Stimulated activated CD8-positive, alpha-beta memory T cell treated with anti-CD3 and anti-CD28 coated beads, Interleukin-15, amount 100 ng/mL, for 1 hour (primary cell): ENCODE data around the gene ZC3H12D.

Source experiments
- DNase-seq: peaks from one replicate; pipeline ENCODE4 v3.0.0-alpha.2; 2020; ENCODE audit warnings: low read depth

ZC3H12D gene

GRCh38 chr6:149441740-149442139 is 43.1 kb downstream of the ZC3H12D start:
- DNase-seq, result no peak

GRCh38 chr6:149440735-149441671 is 43.8 kb downstream of the ZC3H12D start:
- no peak for DNase-seq

DNA sequence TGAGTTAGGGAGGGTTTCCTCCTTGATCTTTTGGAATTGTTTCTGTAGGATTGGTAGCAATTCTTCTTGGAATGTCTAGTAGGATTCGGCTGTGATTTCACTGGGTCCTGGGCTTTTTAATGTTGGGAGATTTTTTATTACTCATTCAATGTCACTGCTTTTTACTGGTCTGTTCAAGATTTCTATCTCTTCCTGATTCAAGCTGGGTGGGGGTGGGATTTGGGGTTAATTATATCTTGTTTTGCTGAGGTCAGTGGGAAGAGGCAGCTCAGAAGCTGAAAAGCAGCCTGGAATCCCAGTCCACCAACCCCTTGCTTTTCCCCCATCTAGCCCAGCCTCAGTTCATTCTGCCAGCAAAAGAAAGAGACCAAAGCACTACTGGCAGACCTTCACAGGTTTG is 45.2 kb downstream of the ZC3H12D start:
- DNase-seq, result no peak

- DNase-seq, result no peak
Observed at GRCh38 chr6:149438855-149439254, 46.0 kb downstream of the ZC3H12D start.

DNA sequence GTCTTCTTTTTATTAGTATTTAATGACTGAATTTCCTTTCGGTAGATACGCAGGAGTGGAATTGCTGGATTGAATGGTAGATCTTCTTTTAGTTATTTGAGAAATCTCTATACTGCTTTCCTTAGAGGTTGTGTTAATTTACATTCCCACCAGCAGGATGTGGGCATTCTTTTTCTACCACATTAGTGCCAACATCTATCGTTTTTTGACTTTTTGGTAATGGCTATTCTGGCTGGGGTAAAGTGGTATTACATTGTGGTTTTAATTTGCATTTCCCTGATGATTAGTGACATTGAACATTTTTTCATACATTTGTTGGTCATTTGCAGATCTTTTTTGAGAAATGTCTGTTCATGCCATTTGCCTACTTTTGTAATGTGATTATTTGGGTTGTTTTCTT is 47.6 kb downstream of the ZC3H12D start:
- DNase-seq, result no peak

DNA sequence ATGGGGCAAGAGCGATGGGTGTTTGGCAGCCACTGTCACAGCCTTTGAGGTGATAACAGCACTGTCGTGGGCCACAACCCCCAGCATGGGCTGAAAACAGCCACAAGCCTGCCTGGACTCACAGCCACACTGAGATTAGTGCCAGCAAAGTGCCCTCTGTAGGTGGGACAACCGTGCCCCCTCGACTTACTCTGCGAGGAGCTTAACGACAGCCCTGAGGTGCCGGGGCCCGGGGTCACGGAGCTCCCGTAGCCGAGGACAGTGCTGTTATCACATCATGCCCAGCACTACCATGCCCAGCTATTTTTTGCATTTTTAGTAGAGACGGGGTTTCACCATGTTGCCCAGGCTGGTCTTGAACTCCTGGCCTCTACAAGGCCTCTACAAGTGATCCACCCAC is 48.2 kb downstream of the ZC3H12D start:
- DNase-seq, result no peak

- no peak for DNase-seq
Observed at GRCh38 chr6:149435919-149436586, 48.8 kb downstream of the ZC3H12D start.

DNA sequence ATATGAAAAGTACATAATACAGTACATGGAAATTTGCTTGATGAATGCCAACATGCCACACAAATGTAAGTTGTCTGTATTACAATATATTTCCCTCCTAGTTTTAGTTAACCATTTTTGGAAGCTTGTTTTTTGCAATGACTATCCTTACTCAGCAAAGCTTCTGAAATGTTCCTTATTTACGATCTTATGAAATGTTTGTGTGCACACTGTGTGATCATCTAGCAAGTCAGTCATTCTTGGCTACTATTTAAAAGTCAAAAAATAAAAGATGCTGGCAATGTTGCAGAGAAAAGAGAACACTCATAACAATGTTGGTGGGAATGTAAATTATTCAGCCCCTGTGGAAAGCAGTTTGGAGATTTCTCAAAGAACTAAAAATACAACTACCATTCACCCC is 50.9 kb downstream of the ZC3H12D start:
- DNase-seq, result no peak

- no peak for DNase-seq
Observed at GRCh38 chr6:149433405-149433804, 51.4 kb downstream of the ZC3H12D start.

DNA sequence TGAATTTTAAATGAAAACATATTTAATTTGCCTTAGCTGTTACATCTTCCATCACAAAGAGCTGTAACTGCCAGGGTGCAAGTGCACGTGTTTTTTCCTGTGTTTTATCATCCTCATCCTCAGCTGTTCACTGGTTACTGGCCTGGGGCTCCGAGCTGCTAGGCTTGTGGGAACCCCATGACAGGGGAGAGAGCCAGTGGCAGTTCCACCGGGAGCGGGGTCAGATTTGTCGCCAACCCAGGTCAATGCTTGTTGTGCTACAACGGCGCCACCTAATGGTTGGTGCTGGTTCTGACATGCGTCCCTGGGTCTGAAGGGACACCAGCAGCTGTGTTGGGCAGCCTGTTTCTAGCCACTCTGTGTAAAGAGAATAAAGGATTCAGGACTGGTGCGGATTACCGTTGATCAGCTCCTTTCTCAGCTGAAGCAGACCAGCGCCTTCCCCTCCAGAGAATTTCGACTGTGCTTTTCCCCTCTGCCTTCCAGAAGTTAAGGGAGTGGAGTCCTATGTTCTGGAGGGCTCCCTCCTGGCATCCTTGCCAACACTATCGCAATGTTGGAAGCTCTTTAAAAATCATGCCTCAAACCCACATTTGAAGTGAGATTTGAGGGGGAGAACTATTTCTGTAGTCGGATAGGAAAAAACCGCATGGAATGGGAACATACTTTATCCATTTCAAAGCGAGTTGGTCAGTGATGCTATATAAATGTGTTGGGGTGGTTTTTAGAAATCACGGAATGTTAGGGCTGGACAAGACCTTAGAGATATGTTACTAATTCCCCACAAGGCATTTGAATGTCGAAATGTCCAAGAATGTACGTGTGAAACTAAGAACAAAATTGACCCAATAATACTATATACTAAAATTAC is 52.7 kb downstream of the ZC3H12D start:
- peak; percentile 83 for DNase-seq

DNA sequence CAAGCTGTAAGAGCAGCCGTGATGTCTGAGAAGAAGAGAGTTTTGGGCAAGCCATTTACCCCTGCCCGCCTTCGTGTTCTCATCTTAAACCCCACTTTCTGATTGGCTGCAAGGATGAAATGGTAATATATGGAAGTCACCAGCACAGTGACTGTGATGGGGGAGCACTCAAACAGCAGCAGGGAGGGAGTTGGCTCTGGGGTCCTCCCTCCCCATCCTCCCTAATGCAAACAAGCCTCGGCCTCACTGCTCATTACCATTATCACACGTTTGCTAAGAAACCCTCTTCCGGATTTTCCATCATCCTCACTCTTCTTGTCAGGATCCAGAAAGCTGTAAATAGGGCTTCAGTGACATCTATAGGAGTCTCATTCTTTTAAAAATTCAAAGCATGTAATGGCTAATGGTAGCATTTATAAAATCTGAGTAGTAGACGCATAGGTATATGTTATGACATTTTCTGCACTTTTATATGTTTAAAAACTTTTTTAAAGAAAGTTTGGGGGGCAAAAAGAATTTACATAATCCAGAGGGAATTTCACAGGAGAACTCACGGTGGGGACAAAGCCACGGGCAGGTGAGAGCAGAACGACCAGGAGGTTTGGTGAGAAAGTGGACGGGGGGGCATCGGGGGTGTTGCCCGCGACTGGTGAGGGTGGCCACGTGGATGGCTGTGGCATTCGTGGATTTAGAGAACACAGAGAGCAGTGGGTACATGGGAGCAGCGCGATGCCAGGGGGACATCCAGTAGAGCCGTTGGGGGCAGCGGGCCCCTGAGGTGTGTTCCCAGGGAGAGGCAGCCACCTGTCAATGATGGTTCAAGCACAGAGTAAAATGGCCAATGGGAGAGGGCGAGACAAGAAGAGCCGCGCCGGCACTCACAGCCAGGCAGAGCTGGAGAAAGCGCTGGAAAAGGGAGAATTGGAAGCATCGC is 55.1 kb downstream of the ZC3H12D start:
- no peak for DNase-seq

DNA sequence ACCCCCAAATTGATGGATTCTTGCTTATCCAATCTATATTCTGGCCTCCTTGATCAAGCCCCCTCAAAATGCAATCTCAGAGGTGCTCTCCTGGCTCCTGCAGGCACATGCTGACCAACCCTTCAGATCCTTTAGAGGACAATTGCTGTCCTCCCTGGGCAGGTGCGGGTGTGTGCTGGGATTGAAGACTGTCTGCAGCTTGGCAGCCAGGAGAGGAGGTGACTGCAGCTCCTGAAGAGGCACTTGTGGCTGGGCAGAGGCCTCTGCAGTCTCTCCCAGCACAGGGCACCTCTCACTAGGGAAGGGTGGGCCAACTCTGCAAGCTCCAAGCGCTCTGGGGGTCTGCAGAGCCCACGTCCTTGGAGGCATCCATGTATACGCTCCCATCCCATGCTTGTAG is 56.2 kb downstream of the ZC3H12D start:
- no peak for DNase-seq

- no peak for DNase-seq
Observed at GRCh38 chr6:149425754-149426153, 59.1 kb downstream of the ZC3H12D start.

GRCh38 chr6:149425224-149425623 is 59.6 kb downstream of the ZC3H12D start:
- DNase-seq, result no peak

DNA sequence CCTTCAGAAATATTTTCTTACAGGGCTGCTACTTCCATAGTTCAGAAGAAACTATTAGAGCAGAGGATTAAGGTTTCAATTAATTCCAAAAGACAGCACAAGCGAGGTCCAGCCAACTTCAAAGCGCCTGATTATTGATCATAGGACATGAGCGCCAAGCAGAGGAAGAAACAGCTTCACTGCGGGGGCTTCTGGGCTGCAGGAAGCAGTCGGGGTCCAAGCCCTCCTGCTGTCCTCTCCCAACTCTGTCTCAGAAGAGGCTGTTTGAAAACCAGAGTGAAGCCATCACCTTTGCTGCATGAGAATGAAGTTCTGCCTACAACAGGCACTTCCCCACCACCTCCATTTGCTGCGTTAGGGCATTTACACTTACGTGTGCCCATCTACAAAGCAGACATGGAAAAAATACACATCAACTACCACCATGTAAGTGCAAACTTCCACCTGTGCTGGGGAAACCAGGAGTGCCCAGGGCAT is 60.8 kb downstream of the ZC3H12D start:
- DNase-seq, result no peak

DNA sequence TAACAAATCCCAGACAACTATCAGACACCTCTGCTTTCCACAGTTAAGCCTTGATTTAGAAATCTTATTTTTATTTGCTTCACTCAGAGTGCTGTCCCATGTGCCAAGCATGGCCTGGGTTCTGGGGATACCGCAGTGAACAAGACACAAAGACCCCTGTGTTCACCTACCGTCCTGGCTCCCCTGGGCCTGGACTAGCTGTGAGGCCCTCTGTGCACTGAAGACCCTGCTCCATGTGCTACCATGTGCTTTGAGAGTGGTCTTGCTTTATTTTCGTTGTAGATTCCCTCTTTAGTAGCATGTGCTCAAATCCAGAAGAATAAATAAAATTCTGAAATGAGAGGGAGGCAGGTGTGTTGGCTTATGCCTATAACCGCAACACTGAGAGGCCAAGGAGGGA is 62.2 kb downstream of the ZC3H12D start:
- no peak for DNase-seq

GRCh38 chr6:149421132-149421531 is 63.7 kb downstream of the ZC3H12D start:
- DNase-seq, result no peak

DNA sequence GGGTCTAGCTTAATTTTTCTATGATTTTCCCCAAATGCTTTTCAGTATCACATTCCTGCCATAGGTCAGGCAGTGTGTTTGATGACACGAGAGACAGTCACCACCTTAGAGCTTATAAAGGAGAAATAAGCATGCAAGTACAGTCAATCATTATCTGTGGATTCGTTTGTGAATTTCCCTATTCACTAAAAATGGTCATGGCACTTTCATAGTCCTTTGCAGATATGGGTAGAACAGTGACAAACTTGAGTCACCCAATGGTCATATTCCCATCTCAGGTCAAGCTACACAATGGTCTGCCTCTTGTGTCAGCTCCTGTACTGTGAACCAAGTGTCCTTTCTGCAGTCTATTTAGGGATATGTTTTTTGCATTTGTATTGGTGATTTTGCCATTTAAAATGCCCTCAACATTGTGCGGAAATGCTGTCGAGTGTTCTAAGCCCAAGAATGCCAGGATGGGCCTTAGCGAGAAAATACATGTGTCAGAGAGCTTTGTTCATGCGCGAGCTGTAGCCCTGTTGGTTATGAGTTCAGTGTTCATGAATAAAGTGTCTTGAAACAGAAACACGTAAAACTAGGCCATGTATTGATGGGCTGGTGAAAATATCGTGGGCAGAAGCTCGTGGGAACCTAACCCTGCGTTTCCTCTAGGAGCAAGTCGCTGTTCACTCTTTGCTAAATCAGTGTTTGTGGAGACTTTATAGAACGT is 65.0 kb downstream of the ZC3H12D start:
- no peak for DNase-seq

GRCh38 chr6:149414821-149415220 is 70.0 kb downstream of the ZC3H12D start:
- no peak for DNase-seq

- DNase-seq, result no peak
Observed at GRCh38 chr6:149414009-149414408, 70.8 kb downstream of the ZC3H12D start.

DNA sequence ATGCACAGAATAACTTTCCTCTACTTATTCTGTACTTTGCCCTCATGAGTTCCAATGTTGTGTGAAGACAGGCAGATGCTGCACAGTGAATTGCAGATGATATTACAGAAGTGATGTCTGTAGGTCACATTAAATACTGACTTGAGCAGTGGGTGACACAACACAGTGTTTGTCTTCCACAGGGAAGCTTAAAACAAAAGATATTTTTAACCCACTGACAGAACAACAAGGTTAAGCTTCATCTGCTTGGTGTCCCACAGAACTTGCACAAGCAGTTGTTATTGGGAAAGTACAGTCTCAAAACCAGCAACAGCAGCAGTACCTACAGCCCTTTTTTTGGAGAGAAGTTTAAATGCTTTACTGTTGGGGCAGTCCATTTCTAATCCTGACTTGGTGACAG is 74.3 kb downstream of the ZC3H12D start:
- no peak for DNase-seq
